WTC11 (cell line): Measurements from ENCODE around the gene SURF2. TPM values are rescaled to one million over a fixed set of nuclear protein-coding genes. Genes with fewer than 3 reads are reported as not detected.
A peak's percentile ranks its signal among the peaks of the same experiment; 100 is the strongest.

Experiments used
- ATAC-seq: fragments of 200-7000 bp; cut with Tn5 transposase; 2 replicates; pipeline ENCODE4 v1.10.0; 2021; ENCODE audit warnings: mild to moderate bottlenecking, moderate library complexity
- CTCF ChIA-PET: fragments of 300-600 bp; sonication (Branson Sonifier 250); formaldehyde crosslinking; loops from one replicate; lab custom pipeline; 2021; ENCODE audit warnings: antibody characterized with exemption; lab: Charles Lee
- POLR2A ChIA-PET: fragments of 350-600 bp; sonication (Branson Sonifier 250); formaldehyde crosslinking; loops from one replicate; lab custom pipeline; 2021; ENCODE audit warnings: antibody characterized with exemption; lab: Charles Lee
- DNase-seq: peaks from one replicate; pipeline ENCODE4 v3.0.0; 2021; ENCODE audit warnings: low spot score
- H3K27ac Mint-ChIP-seq: 2 replicates; pipeline ENCODE4 v1.8.0; 2021; ENCODE audit warnings: mixed read lengths
- H3K27me3 Mint-ChIP-seq: 2 replicates; pipeline ENCODE4 v1.8.0; 2021; ENCODE audit warnings: low read depth, mild to moderate bottlenecking, moderate library complexity, mixed read lengths
- H3K36me3 Mint-ChIP-seq: 2 replicates; pipeline ENCODE4 v1.8.0; 2021; ENCODE audit warnings: mixed read lengths
- H3K4me1 Mint-ChIP-seq: 2 replicates; pipeline ENCODE4 v1.8.0; 2022; ENCODE audit warnings: mixed read lengths
- H3K4me3 Mint-ChIP-seq: 2 replicates; pipeline ENCODE4 v1.8.0; 2021; ENCODE audit warnings: mild to moderate bottlenecking, moderate library complexity, mixed read lengths
- H3K9me3 Mint-ChIP-seq: 2 replicates; pipeline ENCODE4 v1.8.0; 2021; ENCODE audit warnings: mixed read lengths
- ARID4B ChIP-seq: sonication (generic); formaldehyde crosslinking; IDR thresholded peaks from 2 replicates; pipeline ENCODE4 v1.8.0; 2023; ENCODE audit warnings: missing genetic modification reagents, mild to moderate bottlenecking, borderline replicate concordance
- CREB1 ChIP-seq: sonication (generic); formaldehyde crosslinking; IDR thresholded peaks from 2 replicates; pipeline ENCODE4 v1.8.0; 2023; ENCODE audit warnings: mild to moderate bottlenecking, missing genetic modification reagents
- E2F5 ChIP-seq: sonication (generic); formaldehyde crosslinking; IDR thresholded peaks from 2 replicates; pipeline ENCODE4 v1.8.1; 2022; ENCODE audit warnings: mild to moderate bottlenecking, moderate library complexity, missing genetic modification reagents
- ELF4 ChIP-seq: sonication (generic); formaldehyde crosslinking; IDR thresholded peaks from 2 replicates; pipeline ENCODE4 v1.8.1; 2022; ENCODE audit warnings: low read depth, mild to moderate bottlenecking, moderate library complexity, missing genetic modification reagents
- HMGA2 ChIP-seq: fragments of 250-450 bp; sonication (Bioruptor Pico); IDR thresholded peaks from 2 replicates; pipeline ENCODE4 v1.4.0; 2021; ENCODE audit warnings: mild to moderate bottlenecking, moderate library complexity
- KAT7 ChIP-seq: sonication (generic); formaldehyde crosslinking; IDR thresholded peaks from 2 replicates; pipeline ENCODE4 v1.8.1; 2023; ENCODE audit warnings: missing genetic modification reagents, mild to moderate bottlenecking, borderline replicate concordance
- NFYB ChIP-seq: sonication (generic); formaldehyde crosslinking; conservative IDR thresholded peaks from 2 replicates; pipeline ENCODE4 v1.8.0; 2022; ENCODE audit warnings: low read depth, missing genetic modification reagents
- NR3C1 ChIP-seq: sonication (generic); formaldehyde crosslinking; conservative IDR thresholded peaks from 2 replicates; pipeline ENCODE4 v1.8.1; 2023; ENCODE audit warnings: low read depth, mild to moderate bottlenecking, missing genetic modification reagents
- RELA ChIP-seq: sonication (generic); formaldehyde crosslinking; IDR thresholded peaks from 2 replicates; pipeline ENCODE4 v1.8.1; 2022; ENCODE audit warnings: missing genetic modification reagents, mild to moderate bottlenecking, borderline replicate concordance
- RORB ChIP-seq: fragments of 250-450 bp; sonication (Bioruptor Pico); IDR thresholded peaks from 2 replicates; pipeline ENCODE4 v1.9.0; 2021; ENCODE audit warnings: mild to moderate bottlenecking
- TCF7 ChIP-seq: sonication (generic); formaldehyde crosslinking; IDR thresholded peaks from 2 replicates; pipeline ENCODE4 v1.8.0; 2022; ENCODE audit warnings: mild to moderate bottlenecking, low read depth, missing genetic modification reagents, moderate library complexity
- ZMAT4 ChIP-seq: fragments of 250-450 bp; sonication (Bioruptor Pico); IDR thresholded peaks from 2 replicates; pipeline ENCODE4 v1.9.0; 2021; ENCODE audit warnings: mild to moderate bottlenecking
- ZNF317 ChIP-seq: sonication (generic); formaldehyde crosslinking; IDR thresholded peaks from 2 replicates; pipeline ENCODE4 v1.8.1; 2023; ENCODE audit warnings: low read depth, mild to moderate bottlenecking, moderate library complexity, missing genetic modification reagents, borderline replicate concordance
- ZNF671 ChIP-seq: fragments of 250-450 bp; sonication (Bioruptor Pico); IDR thresholded peaks from 2 replicates; pipeline ENCODE4 v1.8.0; 2021; ENCODE audit warnings: mild to moderate bottlenecking
- total RNA-seq: library from RNA; stranded (reverse); gene quantifications from 3 replicates; pipeline ENCODE4 v1.2.3, GENCODE V29; 2021
- TF ChIP-seq, protein P1 (sequence below): sonication (generic); formaldehyde crosslinking; IDR thresholded peaks from 2 replicates; pipeline ENCODE4 v1.8.0; 2022; ENCODE audit warnings: mild to moderate bottlenecking, missing genetic modification reagents
- TF ChIP-seq, protein P2 (sequence below): fragments of 250-450 bp; sonication (Bioruptor Pico); IDR thresholded peaks from 2 replicates; pipeline ENCODE4 v1.8.0; 2021; ENCODE audit warnings: mild to moderate bottlenecking
- TF ChIP-seq, protein P3 (sequence below): sonication (generic); formaldehyde crosslinking; IDR thresholded peaks from 2 replicates; pipeline ENCODE4 v1.8.1; 2022; ENCODE audit warnings: low read depth, missing genetic modification reagents, borderline replicate concordance

SURF2 gene
- total RNA-seq, 1 experiment from 2014 or later, result 33.3 TPM

DNA sequence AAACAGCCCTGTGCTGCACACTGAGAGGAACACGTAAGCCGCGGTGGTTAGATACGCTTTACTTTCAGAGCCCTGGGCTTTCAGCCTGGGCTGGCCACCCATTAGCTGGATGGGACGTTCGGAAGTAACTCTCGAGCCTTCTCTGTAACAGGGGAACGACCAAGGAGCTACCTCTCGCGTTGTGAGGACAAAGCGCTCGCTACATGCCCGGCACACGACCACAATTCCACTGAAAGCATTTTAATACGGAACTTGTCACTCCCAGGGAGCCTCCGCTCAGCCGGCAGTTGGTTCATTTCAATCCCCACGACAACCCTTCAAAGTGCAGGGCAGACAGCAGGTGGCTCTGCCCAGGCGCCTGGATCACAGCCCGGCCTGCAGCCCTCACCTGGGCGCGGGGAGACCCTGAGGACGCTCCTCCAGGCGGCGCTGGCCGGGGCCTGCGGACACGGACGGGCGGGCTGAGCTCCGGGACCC lies 431 bp upstream of the SURF2 start:
- DNase-seq (peak; percentile 26), ATAC-seq (peak; percentile 2)
- H3K4me3 Mint-ChIP-seq, result peak overlapping the region; percentile 90
- no peak for TF ChIP-seq ARID4B
- no peaks in the 10 kb centered on the region for H3K27me3 Mint-ChIP-seq
- no peaks in the 10 kb centered on the region for H3K9me3 Mint-ChIP-seq
- H3K4me1 Mint-ChIP-seq, result peaks cover 17% of the 10 kb centered on the region
- CTCF ChIA-PET, result interaction anchor here (0.6 to 7.9 kb wide), 10 partner anchors 8 to 212 kb away, joined by 3 to 74 read pairs (median 6); partner anchors contain the start of genes CACFD1, MED22 and RPL7A
- POLR2A ChIA-PET, result interaction anchor here (0.7 to 1.7 kb wide), 3 partner anchors 8 to 369 kb away, joined by 4 to 9 read pairs (median 7); partner anchors contain the start of genes MED22 and RPL7A
- H3K36me3 Mint-ChIP-seq, result peaks cover 33% of the 10 kb centered on the region
- H3K27ac Mint-ChIP-seq, result no peak overlapping the region; the same call in 1 of the 2 replicates

- Mint-ChIP-seq H3K4me1 (peaks cover 17% of the 10 kb centered on the region), H3K27ac (peak overlapping the region; percentile 78; the same call in 1 of the 2 replicates), H3K9me3 (no peaks in the 10 kb centered on the region), H3K36me3 (peaks cover 30% of the 10 kb centered on the region), H3K4me3 (peak overlapping the region; percentile 77), H3K27me3 (no peaks in the 10 kb centered on the region)
- CTCF ChIA-PET, result interaction anchor here (1.3 to 7.9 kb wide), 7 partner anchors 10 to 169 kb away, joined by 4 to 74 read pairs (median 6); partner anchors contain the start of genes MED22, RPL7A and SLC2A6
- no peak for TF ChIP-seq RELA (CRISPR knock-in tag)
- TF ChIP-seq, protein P1, sequence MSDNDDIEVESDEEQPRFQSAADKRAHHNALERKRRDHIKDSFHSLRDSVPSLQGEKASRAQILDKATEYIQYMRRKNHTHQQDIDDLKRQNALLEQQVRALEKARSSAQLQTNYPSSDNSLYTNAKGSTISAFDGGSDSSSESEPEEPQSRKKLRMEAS (CRISPR knock-in tag), result no peak
- no peak for TF ChIP-seq ZMAT4 (CRISPR knock-in tag)
- no peak for TF ChIP-seq CREB1 (CRISPR knock-in tag)
- TF ChIP-seq, protein P2, sequence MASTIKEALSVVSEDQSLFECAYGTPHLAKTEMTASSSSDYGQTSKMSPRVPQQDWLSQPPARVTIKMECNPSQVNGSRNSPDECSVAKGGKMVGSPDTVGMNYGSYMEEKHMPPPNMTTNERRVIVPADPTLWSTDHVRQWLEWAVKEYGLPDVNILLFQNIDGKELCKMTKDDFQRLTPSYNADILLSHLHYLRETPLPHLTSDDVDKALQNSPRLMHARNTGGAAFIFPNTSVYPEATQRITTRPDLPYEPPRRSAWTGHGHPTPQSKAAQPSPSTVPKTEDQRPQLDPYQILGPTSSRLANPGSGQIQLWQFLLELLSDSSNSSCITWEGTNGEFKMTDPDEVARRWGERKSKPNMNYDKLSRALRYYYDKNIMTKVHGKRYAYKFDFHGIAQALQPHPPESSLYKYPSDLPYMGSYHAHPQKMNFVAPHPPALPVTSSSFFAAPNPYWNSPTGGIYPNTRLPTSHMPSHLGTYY (CRISPR knock-in tag), result no peak
- TF ChIP-seq RORB (CRISPR knock-in tag), result no peak
- TF ChIP-seq NFYB (CRISPR knock-in tag), result no peak
- TF ChIP-seq ZNF671, result no peak
- no peak for TF ChIP-seq KAT7 (CRISPR knock-in tag)
- TF ChIP-seq NR3C1 (CRISPR knock-in tag), result no peak
- TF ChIP-seq HMGA2 (CRISPR knock-in tag), result no peak
- no peak for TF ChIP-seq TCF7 (CRISPR knock-in tag)
- no peak for TF ChIP-seq E2F5 (CRISPR knock-in tag)
- TF ChIP-seq, protein P3, sequence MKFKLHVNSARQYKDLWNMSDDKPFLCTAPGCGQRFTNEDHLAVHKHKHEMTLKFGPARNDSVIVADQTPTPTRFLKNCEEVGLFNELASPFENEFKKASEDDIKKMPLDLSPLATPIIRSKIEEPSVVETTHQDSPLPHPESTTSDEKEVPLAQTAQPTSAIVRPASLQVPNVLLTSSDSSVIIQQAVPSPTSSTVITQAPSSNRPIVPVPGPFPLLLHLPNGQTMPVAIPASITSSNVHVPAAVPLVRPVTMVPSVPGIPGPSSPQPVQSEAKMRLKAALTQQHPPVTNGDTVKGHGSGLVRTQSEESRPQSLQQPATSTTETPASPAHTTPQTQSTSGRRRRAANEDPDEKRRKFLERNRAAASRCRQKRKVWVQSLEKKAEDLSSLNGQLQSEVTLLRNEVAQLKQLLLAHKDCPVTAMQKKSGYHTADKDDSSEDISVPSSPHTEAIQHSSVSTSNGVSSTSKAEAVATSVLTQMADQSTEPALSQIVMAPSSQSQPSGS, result no peak
- TF ChIP-seq ELF4 (CRISPR knock-in tag), result no peak
- no peak for TF ChIP-seq ZNF317 (CRISPR knock-in tag)
- ATAC-seq, result no peak
- DNase-seq, result no peak
- POLR2A ChIA-PET, result interaction anchor here (0.8 to 1.7 kb wide), 3 partner anchors 10 to 16 kb away, joined by 3 to 7 read pairs (median 4); partner anchors contain the start of genes MED22 and RPL7A
Measured at GRCh38 chr9:133357656-133358055, 1.3 kb downstream of the SURF2 start.
